Common myeloid progenitor, CD34-positive (primary cell): Measurements from ENCODE around the gene EHMT2.

ENCODE experiments used
- CTCF ChIA-PET: fragments of 350-600 bp; sonication (Branson Sonifier 250); formaldehyde crosslinking; loops from one replicate; lab custom pipeline; 2021; ENCODE audit warnings: antibody characterized with exemption; lab: Charles Lee
- POLR2A ChIA-PET: fragments of 350-600 bp; sonication (Branson Sonifier 250); formaldehyde crosslinking; loops from one replicate; lab custom pipeline; 2021; ENCODE audit warnings: antibody characterized with exemption; lab: Charles Lee
- DNase-seq, 3 donors: peaks; one replicate each; pipeline versions ENCODE4 v3.0.0 to v3.0.0-alpha.2; 2013
- H3K27ac ChIP-seq, 2 experiments: 1 replicate in 1 of 2; 2 replicates in 1 of 2; pipeline ENCODE4 v1.7.0; 2013; ENCODE audit warnings: inconsistent platforms in 2 of 2, low read length in 2 of 2, mild to moderate bottlenecking in 2 of 2, low read depth in 1 of 2, moderate library complexity in 1 of 2; ENCODE audit not compliant: severe bottlenecking in 2 of 2, insufficient read depth in 1 of 2, poor library complexity in 1 of 2
- H3K27me3 ChIP-seq, 5 experiments: replicated peaks in 2 of 5; 1 replicate in 3 of 5; 2 replicates in 2 of 5; pipeline versions ENCODE4 v1.6.1 to v1.7.0; 2013; ENCODE audit warnings: low read length in 4 of 5, mild to moderate bottlenecking in 2 of 5, moderate library complexity in 2 of 5, inconsistent platforms in 1 of 5; ENCODE audit not compliant: insufficient read depth in 5 of 5, control insufficient read depth in 4 of 5
- H3K36me3 ChIP-seq, 4 experiments: 1 replicate in 2 of 4; 2 replicates in 2 of 4; pipeline versions ENCODE4 v1.6.1 to v1.7.0; 2013; ENCODE audit warnings: low read length in 3 of 4, control low read depth in 1 of 4, mild to moderate bottlenecking in 1 of 4; ENCODE audit not compliant: control insufficient read depth in 4 of 4, insufficient read depth in 4 of 4
- H3K4me1 ChIP-seq, 4 experiments: 1 replicate in 3 of 4; 2 replicates in 1 of 4; pipeline versions ENCODE4 v1.6.1 to v1.7.1; 2013; ENCODE audit warnings: low read length in 3 of 4, mild to moderate bottlenecking in 3 of 4, control low read depth in 1 of 4, inconsistent platforms in 1 of 4, moderate library complexity in 1 of 4; ENCODE audit not compliant: control insufficient read depth in 4 of 4, insufficient read depth in 4 of 4; ENCODE audit errors: control extremely low read depth in 1 of 4
- H3K4me3 ChIP-seq, 7 experiments: 1 replicate in 4 of 7; 2 replicates in 3 of 7; pipeline versions ENCODE4 v1.5.1 to v1.7.0; 2013; ENCODE audit warnings: mild to moderate bottlenecking in 7 of 7, low read length in 6 of 7, moderate library complexity in 6 of 7, inconsistent platforms in 2 of 7, low read depth in 2 of 7, control low read depth in 1 of 7; ENCODE audit not compliant: insufficient read depth in 4 of 7, control insufficient read depth in 1 of 7; ENCODE audit errors: extremely low read depth in 1 of 7
- H3K9me3 ChIP-seq, 5 experiments: 1 replicate in 4 of 5; 2 replicates in 1 of 5; pipeline versions ENCODE4 v1.6.1 to v1.7.1; 2013; ENCODE audit warnings: low read length in 4 of 5, mild to moderate bottlenecking in 2 of 5, inconsistent platforms in 1 of 5, low read depth in 1 of 5, moderate library complexity in 1 of 5; ENCODE audit not compliant: control insufficient read depth in 4 of 5, insufficient read depth in 2 of 5; ENCODE audit errors: control extremely low read depth in 1 of 5
- WGBS: methylation state at CpG from one replicate; pipeline ENCODE4 v1.1.5; 2013; ENCODE audit not compliant: insufficient coverage; 5-methylcytosine and 5-hydroxymethylcytosine counted together

Gene EHMT2

GRCh38 chr6:31830886-31831335 lies 66.6 kb downstream of the EHMT2 start:
- Histone ChIP-seq H3K27ac (peak overlapping the region; percentile 6 to 89), H3K4me3 (peak overlapping the region in 6 of 7 experiments; percentile 68 to 86 (median 80)), H3K4me1 (peaks cover 28 to 50% (median 41%) of the 10 kb centered on the region in 4 experiments), H3K9me3 (no peaks in the 10 kb centered on the region), H3K27me3 (no peaks in the 10 kb centered on the region), H3K36me3 (peaks cover 0 to 1% (median 0%) of the 10 kb centered on the region in 4 experiments)
- DNase-seq = no peak
- ChIA-PET CTCF (interaction anchor here (0.6 to 2.9 kb wide), 27 partner anchors 12 to 282 kb away, joined by 3 to 13 read pairs (median 4); partner anchors contain the start of genes ABHD16A, CLIC1, DDAH2 and VARS1), POLR2A (interaction anchor here (0.6 to 3.3 kb wide), 6 partner anchors 40 to 362 kb away, joined by 4 to 12 read pairs (median 6); partner anchors contain the start of genes DDAH2 and MPIG6B)
- no CpG with 5 or more reads among the region's 6 CpGs for WGBS
